ENCODE data around the gene CDKAL1. TPM values are rescaled to one million over a fixed set of nuclear protein-coding genes. Genes with fewer than 3 reads are reported as not detected.

The CDKAL1 gene
- total RNA-seq, 1 experiment from 2014 or later = 13.8 TPM

DNA sequence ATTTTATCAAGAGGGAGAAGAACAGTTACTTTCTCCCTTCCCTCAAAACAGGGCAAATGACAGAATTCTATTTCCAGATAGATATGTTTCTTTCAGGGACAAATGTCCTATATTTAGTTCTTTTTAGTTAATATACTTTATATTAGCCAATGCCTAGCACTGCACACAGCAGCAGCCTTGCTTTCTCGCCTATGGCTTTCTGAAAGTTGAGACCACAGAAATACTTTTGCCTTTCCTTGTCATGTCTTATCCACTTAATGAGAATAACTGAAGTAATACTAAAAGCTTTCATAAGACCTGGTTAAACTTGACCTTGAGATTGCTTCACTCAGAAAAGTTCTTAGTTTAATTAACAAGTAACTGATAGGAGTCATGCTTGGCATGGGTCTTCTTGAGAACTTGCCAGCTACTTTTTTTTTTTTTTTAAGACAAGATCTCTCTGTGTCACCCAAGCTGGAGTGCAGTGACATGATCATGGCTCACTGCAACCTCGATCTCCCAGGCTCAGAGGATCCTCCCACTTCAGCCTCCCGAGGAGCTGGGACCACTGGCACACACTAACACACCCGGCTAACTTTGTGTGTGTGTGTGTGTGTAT, 159.3 kb downstream of the CDKAL1 start:
- Histone ChIP-seq H2AFZ (ENCODE audit: low read length) (no peak overlapping the region), H3K9ac (ENCODE audit: low read length) (no peak overlapping the region), H3K36me3 (ENCODE audit: low read depth, low read length) (no peaks in the 10 kb centered on the region), H4K20me1 (ENCODE audit: low read length) (no peaks in the 10 kb centered on the region), H3K9me2 (replicated peaks; ENCODE audit: low read length) (no peaks in the 10 kb centered on the region), H3K79me2 (ENCODE audit: low read length) (peaks cover 11% of the 10 kb centered on the region), H3K4me3 (ENCODE audit: low read length) (no peak overlapping the region), H3K4me2 (ENCODE audit: low read length) (no peak overlapping the region), H3K4me1 (ENCODE audit: insufficient read depth, low read length) (peaks cover 18% of the 10 kb centered on the region), H3K27ac (ENCODE audit: low read length) (peak overlapping the region; percentile 20; the same call in 1 of the 2 replicates), H3F3A (ENCODE audit: low read length, unreplicated experiment) (no peaks in the 10 kb centered on the region), H3K9me3 (ENCODE audit: low read length) (no peaks in the 10 kb centered on the region), H3K27me3 (ENCODE audit: low read length) (no peaks in the 10 kb centered on the region)
- intact Hi-C loops (cut with micrococcal nuclease) = no loop called here
- DNase-seq (peak; percentile 22), ATAC-seq (peak; percentile 18; the same call in 1 of the 2 replicates)
- POLR2A ChIA-PET (ENCODE audit: unreplicated experiment) = no interaction called here
- CTCF ChIA-PET = no interaction called here
- no TSS peak for BruUV-seq (replicated peaks)
- no peak for TF ChIP-seq EZH2phosphoT487 (IDR thresholded peaks at IDR 0.05; ENCODE audit: borderline replicate concordance, low read length)
- TF ChIP-seq CTCF (conservative IDR thresholded peaks at IDR 0.05; ENCODE audit: low read depth, low read length) = no peak
- TF ChIP-seq EZH2 (IDR thresholded peaks at IDR 0.05; ENCODE audit: low read length, unreplicated experiment) = no peak

- no peak for TF ChIP-seq EZH2phosphoT487 (IDR thresholded peaks at IDR 0.05; ENCODE audit: borderline replicate concordance, low read length)
- TF ChIP-seq CTCF (conservative IDR thresholded peaks at IDR 0.05; ENCODE audit: low read depth, low read length) = no peak
- no peak for TF ChIP-seq EZH2 (IDR thresholded peaks at IDR 0.05; ENCODE audit: low read length, unreplicated experiment)
- ChIA-PET POLR2A (ENCODE audit: unreplicated experiment) (no interaction called here), CTCF (no interaction called here)
- Histone ChIP-seq H4K20me1 (ENCODE audit: low read length) (no peaks in the 10 kb centered on the region), H3F3A (ENCODE audit: low read length, unreplicated experiment) (no peaks in the 10 kb centered on the region), H3K36me3 (ENCODE audit: low read depth, low read length) (no peaks in the 10 kb centered on the region), H3K9ac (ENCODE audit: low read length) (no peak overlapping the region), H3K4me3 (ENCODE audit: low read length) (no peak overlapping the region), H3K27me3 (ENCODE audit: low read length) (no peaks in the 10 kb centered on the region), H3K9me2 (replicated peaks; ENCODE audit: low read length) (no peaks in the 10 kb centered on the region), H2AFZ (ENCODE audit: low read length) (no peak overlapping the region), H3K4me2 (ENCODE audit: low read length) (no peak overlapping the region), H3K9me3 (ENCODE audit: low read length) (no peaks in the 10 kb centered on the region), H3K79me2 (ENCODE audit: low read length) (no peaks in the 10 kb centered on the region), H3K27ac (ENCODE audit: low read length) (no peak overlapping the region), H3K4me1 (ENCODE audit: insufficient read depth, low read length) (peaks cover 7% of the 10 kb centered on the region; the same call in 1 of the 2 replicates)
- no TSS peak for BruUV-seq (replicated peaks)
- no peak for DNase-seq
- no peak for ATAC-seq
- intact Hi-C loops (cut with micrococcal nuclease) = no loop called here
These were observed 162.4 kb downstream of the CDKAL1 start for GRCh38 chr6:20696676-20697075.

DNA sequence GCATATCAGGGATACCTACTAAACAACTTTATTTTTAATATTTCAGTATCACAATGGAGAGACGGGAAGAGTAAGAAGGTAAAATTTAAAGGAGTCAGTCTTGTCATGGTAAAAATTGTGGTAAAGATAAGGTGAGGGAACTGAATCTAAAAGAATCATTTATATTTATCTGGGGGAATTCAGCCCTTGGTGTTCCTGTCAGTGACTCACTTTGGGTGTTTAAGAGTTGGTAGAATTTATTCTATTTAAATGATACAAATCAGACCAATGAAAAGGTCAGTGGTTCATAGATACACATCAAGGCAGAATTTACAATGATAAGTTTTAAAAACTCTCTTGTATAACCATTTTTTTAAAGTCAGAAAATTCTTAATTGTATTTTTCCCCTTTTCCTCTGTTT, 164.4 kb downstream of the CDKAL1 start:
- Histone ChIP-seq H3K4me1 (ENCODE audit: insufficient read depth, low read length) (no peaks in the 10 kb centered on the region), H3K27me3 (ENCODE audit: low read length) (no peaks in the 10 kb centered on the region), H3K36me3 (ENCODE audit: low read depth, low read length) (no peaks in the 10 kb centered on the region), H3K4me2 (ENCODE audit: low read length) (no peak overlapping the region), H3K27ac (ENCODE audit: low read length) (no peak overlapping the region), H3K4me3 (ENCODE audit: low read length) (no peak overlapping the region), H3K9me3 (ENCODE audit: low read length) (no peaks in the 10 kb centered on the region), H3F3A (ENCODE audit: low read length, unreplicated experiment) (no peaks in the 10 kb centered on the region), H3K9ac (ENCODE audit: low read length) (no peak overlapping the region), H4K20me1 (ENCODE audit: low read length) (no peaks in the 10 kb centered on the region), H2AFZ (ENCODE audit: low read length) (no peak overlapping the region), H3K79me2 (ENCODE audit: low read length) (no peaks in the 10 kb centered on the region), H3K9me2 (replicated peaks; ENCODE audit: low read length) (no peaks in the 10 kb centered on the region)
- DNase-seq (no peak), ATAC-seq (no peak)
- intact Hi-C loops (cut with micrococcal nuclease) = no loop called here
- POLR2A ChIA-PET (ENCODE audit: unreplicated experiment) = no interaction called here
- CTCF ChIA-PET = no interaction called here
- TF ChIP-seq EZH2phosphoT487 (IDR thresholded peaks at IDR 0.05; ENCODE audit: borderline replicate concordance, low read length) (no peak), EZH2 (IDR thresholded peaks at IDR 0.05; ENCODE audit: low read length, unreplicated experiment) (no peak), CTCF (conservative IDR thresholded peaks at IDR 0.05; ENCODE audit: low read depth, low read length) (no peak)
- no TSS peak for BruUV-seq (replicated peaks)
